ENCODE measurements around the gene HADHB.

HADHB gene

GRCh38 chr2:26298638-26299393 is 54.1 kb downstream of the HADHB start:
- H3K4me1 ChIP-seq (ENCODE audit: insufficient read depth, low read length, severe bottlenecking) = peaks cover 12% of the 10 kb centered on the region
- H3K9me3 ChIP-seq (ENCODE audit: low read length) = no peaks in the 10 kb centered on the region
- H3K4me2 ChIP-seq (ENCODE audit: low read length) = peak overlapping the region; percentile 65
- H3K9ac ChIP-seq (ENCODE audit: low read length) = peak overlapping the region; percentile 4; the same call in 1 of the 2 replicates
- H2AFZ ChIP-seq (ENCODE audit: low read length) = no peak overlapping the region
- H3K36me3 ChIP-seq (ENCODE audit: insufficient read depth, low read length) = no peaks in the 10 kb centered on the region
- TF ChIP-seq EZH2 (IDR thresholded peaks at IDR 0.05; ENCODE audit: borderline replicate concordance, low read length) = no peak
- no peak for TF ChIP-seq CTCF (IDR thresholded peaks at IDR 0.05; ENCODE audit: low read length)
- H4K20me1 ChIP-seq (ENCODE audit: insufficient read depth, low read length) = no peaks in the 10 kb centered on the region
- no peaks in the 10 kb centered on the region for H3K79me2 ChIP-seq (ENCODE audit: insufficient read depth, low read length)
- no peaks in the 10 kb centered on the region for H3F3A ChIP-seq (ENCODE audit: insufficient read depth, low read length)
- H3K27ac ChIP-seq (ENCODE audit: low read depth, low read length, poor library complexity, severe bottlenecking) = no peak overlapping the region
- peak overlapping the region; percentile 48 for H3K4me3 ChIP-seq (ENCODE audit: low read depth, low read length, poor library complexity, severe bottlenecking)
- no peaks in the 10 kb centered on the region; the same call in 1 of the 2 replicates for H3K27me3 ChIP-seq (ENCODE audit: insufficient read depth, low read length)
- no peaks in the 10 kb centered on the region for H3K9me2 ChIP-seq (ENCODE audit: low read depth, low read length)

- Histone ChIP-seq H3K4me3 (ENCODE audit: low read depth, low read length, poor library complexity, severe bottlenecking) (peak overlapping the region; percentile 48), H3K4me1 (ENCODE audit: insufficient read depth, low read length, severe bottlenecking) (peaks cover 12% of the 10 kb centered on the region), H3K4me2 (ENCODE audit: low read length) (peak overlapping the region; percentile 65), H2AFZ (ENCODE audit: low read length) (no peak overlapping the region; the same call in 1 of the 2 replicates), H3F3A (ENCODE audit: insufficient read depth, low read length) (no peaks in the 10 kb centered on the region), H3K27ac (ENCODE audit: low read depth, low read length, poor library complexity, severe bottlenecking) (no peak overlapping the region), H3K9me3 (ENCODE audit: low read length) (no peaks in the 10 kb centered on the region), H3K79me2 (ENCODE audit: insufficient read depth, low read length) (no peaks in the 10 kb centered on the region), H3K27me3 (ENCODE audit: insufficient read depth, low read length) (no peaks in the 10 kb centered on the region; the same call in 1 of the 2 replicates), H3K9ac (ENCODE audit: low read length) (peak overlapping the region; percentile 4; the same call in 1 of the 2 replicates), H3K9me2 (ENCODE audit: low read depth, low read length) (no peaks in the 10 kb centered on the region), H4K20me1 (ENCODE audit: insufficient read depth, low read length) (no peaks in the 10 kb centered on the region), H3K36me3 (ENCODE audit: insufficient read depth, low read length) (no peaks in the 10 kb centered on the region)
- TF ChIP-seq CTCF (IDR thresholded peaks at IDR 0.05; ENCODE audit: low read length) (no peak), EZH2 (IDR thresholded peaks at IDR 0.05; ENCODE audit: borderline replicate concordance, low read length) (no peak)
Measured at GRCh38 chr2:26299471-26300101, 54.8 kb downstream of the HADHB start.

- Histone ChIP-seq H2AFZ (ENCODE audit: low read length) (no peak overlapping the region), H3K9ac (ENCODE audit: low read length) (no peak overlapping the region), H3F3A (ENCODE audit: insufficient read depth, low read length) (no peaks in the 10 kb centered on the region), H3K4me1 (ENCODE audit: insufficient read depth, low read length, severe bottlenecking) (peaks cover 12% of the 10 kb centered on the region), H3K36me3 (ENCODE audit: insufficient read depth, low read length) (no peaks in the 10 kb centered on the region), H4K20me1 (ENCODE audit: insufficient read depth, low read length) (no peaks in the 10 kb centered on the region), H3K27me3 (ENCODE audit: insufficient read depth, low read length) (no peaks in the 10 kb centered on the region; the same call in 1 of the 2 replicates), H3K4me3 (ENCODE audit: low read depth, low read length, poor library complexity, severe bottlenecking) (no peak overlapping the region), H3K4me2 (ENCODE audit: low read length) (no peak overlapping the region), H3K79me2 (ENCODE audit: insufficient read depth, low read length) (no peaks in the 10 kb centered on the region), H3K9me2 (ENCODE audit: low read depth, low read length) (no peaks in the 10 kb centered on the region), H3K9me3 (ENCODE audit: low read length) (no peaks in the 10 kb centered on the region), H3K27ac (ENCODE audit: low read depth, low read length, poor library complexity, severe bottlenecking) (no peak overlapping the region)
- TF ChIP-seq EZH2 (IDR thresholded peaks at IDR 0.05; ENCODE audit: borderline replicate concordance, low read length) (no peak), CTCF (IDR thresholded peaks at IDR 0.05; ENCODE audit: low read length) (no peak)
Measured at GRCh38 chr2:26300234-26300925, 55.6 kb downstream of the HADHB start.

All from OCI-LY1 (cell line).